Measurements from ENCODE around the gene RAB4A. TPM values are rescaled to one million over a fixed set of nuclear protein-coding genes. Genes with fewer than 3 reads are reported as not detected.
A peak's percentile ranks its signal among the peaks of the same experiment; 100 is the strongest.

RAB4A gene
- total and polyA plus RNA-seq, 2 of the 13 experiments (the other 11 are each of a cell fraction or from before 2014, with no cell fraction given): 56.0 to 80.1 TPM

- TF ChIP-seq AHDC1 (CRISPR knock-in tag; IDR thresholded peaks at IDR 0.05; ENCODE audit: borderline replicate concordance): no peak
- TF ChIP-seq DBP (CRISPR knock-in tag; IDR thresholded peaks at IDR 0.05; ENCODE audit: not compliant biosample characterization): peak; percentile 22
- no peak for TF ChIP-seq ZNF142 (CRISPR knock-in tag; IDR thresholded peaks at IDR 0.05)
- no peak for TF ChIP-seq SIX4 (CRISPR knock-in tag; IDR thresholded peaks at IDR 0.05)
- TF ChIP-seq KMT2A (CRISPR knock-in tag; IDR thresholded peaks at IDR 0.05): no peak
- no peak for TF ChIP-seq FIP1L1 (IDR thresholded peaks at IDR 0.05; ENCODE audit: borderline replicate concordance, insufficient read depth, low read depth, low read length)
- no peak for TF ChIP-seq ADNP (CRISPR knock-in tag; IDR thresholded peaks at IDR 0.05)
- no peak; the same call in 1 of the 2 replicates for TF ChIP-seq ZNF274 (CRISPR knock-in tag; IDR thresholded peaks at IDR 0.05)
- TF ChIP-seq ZSCAN29 (CRISPR knock-in tag; conservative IDR thresholded peaks at IDR 0.05): no peak
- TF ChIP-seq HMG20A (CRISPR knock-in tag; IDR thresholded peaks at IDR 0.05; ENCODE audit: borderline replicate concordance): no peak
- TF ChIP-seq CSRNP2 (CRISPR knock-in tag; conservative IDR thresholded peaks at IDR 0.05; ENCODE audit: low read depth): no peak
- no peak for TF ChIP-seq HOXA7 (CRISPR knock-in tag; IDR thresholded peaks at IDR 0.05)
- TF ChIP-seq PRPF4 (IDR thresholded peaks at IDR 0.05; ENCODE audit: low read depth, low read length, poor library complexity, severe bottlenecking): no peak
Observed at GRCh38 chr1:229342656-229343569, 72.0 kb downstream of the RAB4A start, which contains the start of gene CCSAP (continued).

Data from HepG2 (cell line).